Ramos (cell line): ENCODE data around the gene DDA1.

Source experiments
- in situ Hi-C: fragments of 300-500 bp; cut with MboI; formaldehyde crosslinking; loops from one replicate; pipeline ENCODE4 v1.14.3; 2022; ENCODE audit warnings: low sequenced_read_pairs; ENCODE audit not compliant: unreplicated experiment

The DDA1 gene

GRCh38 chr19:17309965-17310461 is 650 bp downstream of the DDA1 start:
- in situ Hi-C loops = no loop called here

DNA sequence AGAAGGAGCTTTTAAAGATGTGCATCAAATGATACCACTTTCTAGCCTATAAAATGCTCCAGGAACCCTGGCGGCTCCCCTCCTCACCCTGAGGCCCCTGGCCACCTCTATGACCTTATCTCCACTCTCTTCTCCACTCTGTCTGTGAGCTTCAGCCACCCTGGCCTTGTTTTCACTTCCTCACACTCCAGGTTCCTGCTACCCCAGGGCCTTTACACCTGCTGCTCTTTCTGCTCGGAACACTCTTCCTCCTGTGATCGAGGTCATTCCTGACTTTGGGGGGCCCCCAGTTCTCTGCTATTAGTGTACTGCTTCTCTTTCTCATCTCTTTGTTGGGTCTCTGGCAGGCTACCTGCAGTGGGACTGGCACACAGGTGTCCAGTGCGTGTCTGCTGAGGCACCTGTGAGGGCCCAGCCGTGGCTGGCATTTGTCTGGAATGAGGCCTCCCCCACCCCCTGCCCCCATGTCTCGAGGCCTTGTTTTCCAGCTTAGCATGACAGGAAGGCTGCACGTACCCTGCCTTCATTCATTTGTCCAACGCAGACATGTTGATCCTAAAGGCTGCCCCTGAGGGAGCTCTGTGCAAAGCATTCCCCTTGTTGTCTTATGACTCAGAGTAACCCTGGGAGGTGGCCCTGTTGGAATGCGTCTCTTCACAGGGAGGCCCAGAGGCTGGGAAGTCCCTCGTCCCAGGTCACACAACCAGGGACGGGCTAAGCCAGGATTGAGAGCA is 2.3 kb downstream of the DDA1 start:
- in situ Hi-C loops = no loop called here

DNA sequence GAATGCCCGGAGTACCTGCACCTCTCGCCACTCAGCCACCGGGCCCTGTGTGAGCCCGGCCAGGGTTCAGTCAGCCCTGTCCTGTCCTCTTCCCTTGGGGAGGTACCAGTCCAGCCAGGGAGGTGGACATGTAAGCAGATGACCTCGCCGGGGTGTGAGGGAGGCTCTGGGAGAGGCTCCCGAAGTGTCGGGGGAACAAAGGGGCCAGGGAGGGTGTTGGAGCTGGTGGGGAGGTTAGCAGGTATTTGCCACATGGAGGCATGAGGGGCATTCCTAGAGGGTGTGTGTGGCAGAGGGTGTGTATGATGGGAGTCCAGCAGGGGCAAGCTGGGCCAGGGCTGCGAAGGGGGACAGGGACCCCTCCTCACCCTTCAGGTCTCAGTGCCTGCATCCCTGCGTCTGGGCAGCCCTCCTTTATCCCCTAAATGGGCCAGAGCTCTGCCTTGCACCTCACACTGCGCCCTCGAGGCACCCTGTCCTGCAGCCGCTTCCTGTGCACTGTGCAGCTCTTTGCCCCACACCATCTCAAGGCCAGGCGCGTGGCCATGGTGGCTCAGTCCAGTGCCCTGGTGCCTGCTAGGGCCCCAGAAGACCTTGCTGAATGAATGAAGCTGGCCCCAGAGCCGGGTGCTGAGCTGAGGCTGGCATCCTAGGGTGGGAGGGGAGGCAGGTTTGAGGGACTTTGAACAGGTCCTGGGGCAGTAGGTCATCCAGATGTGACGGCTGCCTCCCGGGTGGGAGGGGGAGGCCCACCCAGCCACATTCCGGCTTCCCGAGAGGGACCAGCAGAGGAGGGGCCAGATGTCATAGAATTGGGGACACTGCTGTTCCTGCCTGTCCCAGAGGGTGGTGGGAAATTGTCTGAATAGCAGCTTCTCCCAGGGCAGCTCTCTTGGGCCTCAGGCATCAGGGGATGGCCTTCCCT is 3.1 kb downstream of the DDA1 start:
- in situ Hi-C loops = no loop called here

GRCh38 chr19:17314007-17314593 is 4.7 kb downstream of the DDA1 start:
- in situ Hi-C loops = no loop called here

DNA sequence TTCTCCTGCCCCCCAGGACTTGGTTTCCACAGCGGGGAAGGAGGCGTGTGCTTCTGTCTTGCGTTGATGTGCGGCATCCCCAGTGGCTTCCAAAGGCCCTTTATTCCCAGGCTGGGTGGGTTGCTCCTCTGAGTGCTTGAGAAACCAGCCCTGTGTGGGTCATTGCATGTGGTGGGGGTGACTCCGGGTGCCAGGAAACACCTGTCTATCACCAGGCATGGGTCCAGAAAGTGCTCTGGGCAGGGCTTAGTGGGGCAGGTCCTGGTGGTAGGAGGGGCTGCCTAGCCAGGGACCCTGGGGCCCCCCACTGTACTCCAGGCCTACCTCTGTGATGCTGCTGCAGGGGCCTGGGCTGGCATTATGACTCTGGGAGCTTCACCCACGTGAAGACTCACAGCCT is 9.6 kb downstream of the DDA1 start:
- in situ Hi-C loops = no loop called here

GRCh38 chr19:17319473-17320238 is 10.3 kb downstream of the DDA1 start:
- in situ Hi-C loops = no loop called here

GRCh38 chr19:17320435-17320834 is 11.1 kb downstream of the DDA1 start:
- in situ Hi-C loops = no loop called here

DNA sequence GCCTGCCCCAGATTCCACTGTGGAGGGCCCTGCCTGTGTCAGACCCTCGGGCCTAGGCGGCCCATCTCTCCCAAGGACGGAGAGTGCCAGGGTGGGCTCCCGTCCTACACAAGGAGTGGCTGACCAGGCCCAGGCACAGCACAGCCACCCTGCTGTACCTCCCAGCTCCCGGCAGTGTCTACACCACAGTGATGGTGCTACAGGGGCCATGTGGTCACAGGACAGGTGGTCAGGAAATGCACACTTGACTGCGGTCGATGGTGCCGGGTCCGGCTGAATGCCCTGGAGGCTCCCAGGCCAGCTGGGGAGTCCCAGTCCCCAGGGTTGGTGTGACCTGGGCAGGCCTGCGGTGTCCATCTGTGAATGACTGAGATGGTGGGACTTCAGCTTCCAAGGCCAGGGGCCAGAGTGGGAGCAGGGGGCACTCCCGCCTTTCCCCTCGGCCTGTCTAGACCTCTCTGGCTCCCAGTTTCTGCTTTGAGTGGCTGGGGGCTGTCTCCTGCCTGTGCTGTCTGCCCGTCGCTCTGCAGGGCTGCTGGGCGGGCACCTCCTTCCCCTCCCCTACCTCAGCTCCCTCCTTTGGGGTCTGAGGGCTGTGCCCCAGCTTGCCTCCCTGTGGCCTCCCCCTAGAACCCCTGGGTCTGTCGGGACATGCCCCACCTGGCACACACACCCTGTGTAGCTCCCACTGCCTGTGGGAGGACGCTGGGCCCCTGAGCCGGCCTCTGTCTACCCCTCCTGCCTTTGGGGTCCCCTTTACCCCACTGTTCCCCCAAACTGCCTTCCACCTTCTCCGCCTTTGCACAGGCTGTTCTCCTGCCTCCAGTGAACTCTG is 12.5 kb downstream of the DDA1 start:
- in situ Hi-C loops = no loop called here

GRCh38 chr19:17322854-17323253 is 13.5 kb downstream of the DDA1 start:
- in situ Hi-C loops = no loop called here

- in situ Hi-C loops = no loop called here
These were observed 14.1 kb downstream of the DDA1 start for GRCh38 chr19:17323300-17323963.

GRCh38 chr19:17323964-17324332 is 14.6 kb downstream of the DDA1 start:
- in situ Hi-C loops = no loop called here

GRCh38 chr19:17324357-17325114 is 15.2 kb downstream of the DDA1 start:
- in situ Hi-C loops = no loop called here

GRCh38 chr19:17325133-17325532 is 15.8 kb downstream of the DDA1 start:
- in situ Hi-C loops = no loop called here

DNA sequence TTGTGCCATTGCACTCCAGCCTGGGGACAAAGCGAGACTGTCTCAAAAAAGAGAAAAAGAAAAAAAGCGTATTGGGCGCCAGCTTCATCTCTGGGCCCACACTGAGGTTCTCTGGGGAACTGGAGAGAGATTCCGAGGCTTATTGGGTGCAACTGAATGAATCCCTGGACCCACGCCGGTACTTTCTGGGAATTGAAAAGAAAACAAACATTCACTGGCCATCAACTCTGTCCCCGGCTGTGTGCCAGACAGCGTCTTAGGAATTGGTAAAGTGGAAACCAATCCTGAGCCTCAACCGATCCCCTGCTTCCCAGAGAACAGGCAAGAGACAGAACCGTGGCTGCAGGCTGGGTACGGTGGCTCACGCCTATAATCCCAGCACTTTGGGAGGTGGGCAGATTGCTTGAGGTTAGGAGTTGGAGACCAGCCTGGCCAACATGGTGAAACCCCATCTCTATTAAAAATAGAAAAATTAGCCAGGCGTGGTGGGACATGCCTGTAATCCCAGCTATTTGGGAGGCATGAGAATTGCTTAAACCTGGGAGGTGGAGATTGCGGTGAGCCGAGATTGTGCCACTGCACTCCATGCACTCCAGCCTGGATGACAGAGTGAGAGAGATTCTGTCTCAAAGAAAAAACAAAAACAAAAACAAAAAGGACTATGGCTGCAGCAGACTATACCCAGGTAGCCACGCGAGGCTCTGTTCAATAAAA is 16.7 kb downstream of the DDA1 start:
- in situ Hi-C loops = no loop called here

DNA sequence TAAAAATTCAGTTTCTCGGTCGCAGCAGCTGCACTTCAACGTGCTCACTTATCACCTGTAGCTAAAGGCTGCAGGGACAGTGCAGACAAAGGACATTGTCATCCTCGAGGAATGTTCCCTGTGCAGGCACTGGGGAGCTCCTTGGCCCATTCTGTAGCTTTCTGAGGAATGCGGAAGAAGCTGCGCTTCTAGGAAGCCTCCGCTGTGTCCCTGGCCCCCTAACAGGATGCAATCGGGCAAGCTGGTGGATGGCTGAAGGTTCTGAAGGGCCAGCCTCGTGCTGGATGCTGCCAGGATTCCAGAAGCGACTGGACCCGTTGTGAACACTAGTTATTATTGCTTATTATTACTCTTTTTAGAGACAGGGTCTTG is 17.2 kb downstream of the DDA1 start:
- in situ Hi-C loops = no loop called here

- in situ Hi-C loops = no loop called here
These were observed 17.8 kb downstream of the DDA1 start for GRCh38 chr19:17327068-17327653.
